Neural progenitor cell (in vitro differentiated cells): Measurements from ENCODE around the gene TANC2. TPM values are rescaled to one million over a fixed set of nuclear protein-coding genes. Genes with fewer than 3 reads are reported as not detected.

ENCODE experiments used
- DNase-seq: peaks from one replicate; pipeline ENCODE4 v3.0.0-alpha.2; 2016; ENCODE audit warnings: low spot score
- H2AFZ ChIP-seq: fragments of 200-600 bp; sonication (generic); replicated peaks from 2 replicates; pipeline ENCODE4 v1.6.1; 2016; ENCODE audit warnings: antibody characterized with exemption
- H3F3A ChIP-seq: fragments of 200-600 bp; sonication (generic); 2 replicates; pipeline ENCODE4 v1.6.1; 2016; ENCODE audit warnings: antibody characterized with exemption, low read depth
- H3K27ac ChIP-seq: fragments of 200-600 bp; sonication (generic); 2 replicates; pipeline ENCODE4 v1.5.1; 2016; ENCODE audit warnings: mild to moderate bottlenecking
- H3K27me3 ChIP-seq: fragments of 200-600 bp; sonication (generic); 2 replicates; pipeline ENCODE4 v1.6.1; 2016; ENCODE audit warnings: mild to moderate bottlenecking, moderate library complexity
- H3K36me3 ChIP-seq: fragments of 200-600 bp; sonication (generic); 2 replicates; pipeline ENCODE4 v1.5.1; 2016
- H3K4me1 ChIP-seq: fragments of 200-600 bp; sonication (generic); 2 replicates; pipeline ENCODE4 v1.6.1; 2016; ENCODE audit warnings: mixed run types
- H3K4me2 ChIP-seq: fragments of 200-600 bp; sonication (generic); 2 replicates; pipeline ENCODE4 v1.6.1; 2016
- H3K4me3 ChIP-seq: fragments of 200-600 bp; sonication (generic); 2 replicates; pipeline ENCODE4 v1.5.1; 2016
- H3K79me2 ChIP-seq: fragments of 200-600 bp; sonication (generic); 2 replicates; pipeline ENCODE4 v1.6.1; 2016; ENCODE audit warnings: low read depth
- H3K9ac ChIP-seq: fragments of 200-600 bp; sonication (generic); 2 replicates; pipeline ENCODE4 v1.6.1; 2016
- H3K9me3 ChIP-seq: fragments of 200-600 bp; sonication (generic); 2 replicates; pipeline ENCODE4 v1.5.1; 2016; ENCODE audit warnings: low read depth
- H4K20me1 ChIP-seq: fragments of 200-600 bp; sonication (generic); 2 replicates; pipeline ENCODE4 v1.6.1; 2016; ENCODE audit warnings: low read depth
- H3K27ac Mint-ChIP-seq: 3 replicates; pipeline ENCODE4 v1.8.0; 2021; ENCODE audit warnings: mixed read lengths
- H3K27me3 Mint-ChIP-seq: 2 replicates; pipeline ENCODE4 v1.8.0; 2022; ENCODE audit warnings: low read depth, mild to moderate bottlenecking, inconsistent platforms, moderate library complexity, mixed read lengths; ENCODE audit not compliant: insufficient read depth
- H3K36me3 Mint-ChIP-seq: 3 replicates; pipeline ENCODE4 v1.8.0; 2021; ENCODE audit warnings: mixed read lengths
- H3K4me1 Mint-ChIP-seq: 3 replicates; pipeline ENCODE4 v1.8.0; 2021; ENCODE audit warnings: mixed read lengths
- H3K4me3 Mint-ChIP-seq: 3 replicates; pipeline ENCODE4 v1.8.0; 2021; ENCODE audit warnings: mild to moderate bottlenecking, moderate library complexity, mixed read lengths
- H3K9me3 Mint-ChIP-seq: 3 replicates; pipeline ENCODE4 v1.8.0; 2020; ENCODE audit warnings: mixed read lengths
- CTCF ChIP-seq: fragments of 200-600 bp; sonication (generic); IDR thresholded peaks from 2 replicates; pipeline ENCODE4 v1.5.1; 2017; ENCODE audit warnings: antibody characterized with exemption, mild to moderate bottlenecking
- EZH2 ChIP-seq: fragments of 200-600 bp; sonication (generic); IDR thresholded peaks from 2 replicates; pipeline ENCODE4 v1.6.1; 2017; ENCODE audit warnings: antibody characterized with exemption, mild to moderate bottlenecking, moderate library complexity
- EZH2phosphoT487 ChIP-seq: fragments of 200-600 bp; sonication (generic); IDR thresholded peaks from 2 replicates; pipeline ENCODE4 v1.6.1; 2017; ENCODE audit warnings: antibody characterized with exemption
- total RNA-seq: library from RNA; depleted of rRNA; stranded (reverse); fragments of >200 nt; gene quantifications from 2 replicates; pipeline ENCODE4 v1.2.3, GENCODE V29; 2015; ENCODE audit warnings: low replicate concordance

TANC2 gene
- total RNA-seq, 1 donor from 2014 or later = 8.3 TPM

- Mint-ChIP-seq H3K9me3 (peaks cover 7% of the 10 kb centered on the region), H3K4me1 (peaks cover 18% of the 10 kb centered on the region), H3K4me3 (no peak overlapping the region), H3K36me3 (no peaks in the 10 kb centered on the region), H3K27ac (peak overlapping the region; percentile 23), H3K27me3 (peaks cover 4% of the 10 kb centered on the region)
- Histone ChIP-seq H4K20me1 (no peaks in the 10 kb centered on the region), H3K9me3 (peaks cover 5% of the 10 kb centered on the region), H3K4me1 (no peaks in the 10 kb centered on the region), H3K4me2 (no peak overlapping the region), H2AFZ (no peak overlapping the region), H3K4me3 (no peak overlapping the region), H3F3A (no peaks in the 10 kb centered on the region), H3K27me3 (no peaks in the 10 kb centered on the region), H3K36me3 (no peaks in the 10 kb centered on the region), H3K27ac (no peak overlapping the region), H3K9ac (no peak overlapping the region), H3K79me2 (no peaks in the 10 kb centered on the region)
- DNase-seq = no peak
- TF ChIP-seq CTCF (no peak), EZH2phosphoT487 (no peak), EZH2 (no peak)
These were observed 30.5 kb upstream of the TANC2 start for GRCh38 chr17:62935523-62935922.

- H3K9ac ChIP-seq = no peak overlapping the region
These were observed 28.4 kb upstream of the TANC2 start for GRCh38 chr17:62937606-62938005.

GRCh38 chr17:62941358-62941991, 24.6 kb upstream of the TANC2 start:
- Mint-ChIP-seq H3K9me3 (peaks cover 21% of the 10 kb centered on the region), H3K36me3 (peaks cover 2% of the 10 kb centered on the region), H3K27ac (no peak overlapping the region), H3K27me3 (no peaks in the 10 kb centered on the region), H3K4me3 (no peak overlapping the region), H3K4me1 (no peaks in the 10 kb centered on the region)
- H3K4me2 ChIP-seq = no peak overlapping the region
- H3K4me3 ChIP-seq = no peak overlapping the region
- TF ChIP-seq EZH2phosphoT487 (no peak), EZH2 (no peak), CTCF (no peak)
- no peaks in the 10 kb centered on the region for H3K79me2 ChIP-seq
- no peaks in the 10 kb centered on the region for H3K27me3 ChIP-seq
- DNase-seq = no peak
- H3K36me3 ChIP-seq = no peaks in the 10 kb centered on the region
- no peaks in the 10 kb centered on the region for H3F3A ChIP-seq
- H2AFZ ChIP-seq = no peak overlapping the region
- peaks cover 5% of the 10 kb centered on the region for H3K9me3 ChIP-seq
- no peak overlapping the region for H3K9ac ChIP-seq
- no peaks in the 10 kb centered on the region for H4K20me1 ChIP-seq
- H3K4me1 ChIP-seq = no peaks in the 10 kb centered on the region
- H3K27ac ChIP-seq = no peak overlapping the region

More at GRCh38 chr17:62937606-62938005, 28.4 kb upstream of the TANC2 start:
- no peak overlapping the region for H3K27ac Mint-ChIP-seq
- no peak for TF ChIP-seq EZH2
- no peak for TF ChIP-seq CTCF
- no peak for TF ChIP-seq EZH2phosphoT487
- Histone ChIP-seq H2AFZ (no peak overlapping the region), H3K9me3 (peaks cover 5% of the 10 kb centered on the region), H3K27ac (no peak overlapping the region), H4K20me1 (no peaks in the 10 kb centered on the region), H3K27me3 (no peaks in the 10 kb centered on the region), H3K36me3 (no peaks in the 10 kb centered on the region), H3K79me2 (no peaks in the 10 kb centered on the region), H3K4me1 (no peaks in the 10 kb centered on the region), H3K4me3 (no peak overlapping the region), H3F3A (no peaks in the 10 kb centered on the region), H3K4me2 (no peak overlapping the region)
- H3K4me1 Mint-ChIP-seq = peaks cover 18% of the 10 kb centered on the region
- peaks cover 2% of the 10 kb centered on the region for H3K27me3 Mint-ChIP-seq
- no peak for DNase-seq
- peaks cover 2% of the 10 kb centered on the region for H3K36me3 Mint-ChIP-seq
- peaks cover 18% of the 10 kb centered on the region for H3K9me3 Mint-ChIP-seq
- no peak overlapping the region for H3K4me3 Mint-ChIP-seq
